Fibroblast of the aortic adventitia (primary cell): ENCODE measurements around the gene BSDC1. TPM values are rescaled to one million over a fixed set of nuclear protein-coding genes. Genes with fewer than 3 reads are reported as not detected.

ENCODE experiments used
- DNase-seq: peaks from one replicate; pipeline ENCODE4 v3.0.0-alpha.2; 2010; ENCODE audit warnings: low read depth
- H3K4me3 ChIP-seq: 2 replicates; pipeline ENCODE4 v1.5.1; 2011; ENCODE audit warnings: low read depth, mild to moderate bottlenecking, control low read depth, low read length, moderate library complexity
- total RNA-seq: library from RNA; depleted of rRNA; stranded (reverse); fragments of >200 nt; gene quantifications from 2 replicates; pipeline ENCODE4 v1.2.3, GENCODE V29; 2012; ENCODE audit warnings: low replicate concordance
- TF ChIP-seq, protein P1 (sequence below): IDR thresholded peaks from 2 replicates; pipeline ENCODE4 v1.5.1; 2011; ENCODE audit warnings: mild to moderate bottlenecking, low read length, control low read depth, inconsistent platforms; ENCODE audit not compliant: insufficient read depth

The BSDC1 gene
- total RNA-seq, 1 donor, result 47.6 TPM

DNA sequence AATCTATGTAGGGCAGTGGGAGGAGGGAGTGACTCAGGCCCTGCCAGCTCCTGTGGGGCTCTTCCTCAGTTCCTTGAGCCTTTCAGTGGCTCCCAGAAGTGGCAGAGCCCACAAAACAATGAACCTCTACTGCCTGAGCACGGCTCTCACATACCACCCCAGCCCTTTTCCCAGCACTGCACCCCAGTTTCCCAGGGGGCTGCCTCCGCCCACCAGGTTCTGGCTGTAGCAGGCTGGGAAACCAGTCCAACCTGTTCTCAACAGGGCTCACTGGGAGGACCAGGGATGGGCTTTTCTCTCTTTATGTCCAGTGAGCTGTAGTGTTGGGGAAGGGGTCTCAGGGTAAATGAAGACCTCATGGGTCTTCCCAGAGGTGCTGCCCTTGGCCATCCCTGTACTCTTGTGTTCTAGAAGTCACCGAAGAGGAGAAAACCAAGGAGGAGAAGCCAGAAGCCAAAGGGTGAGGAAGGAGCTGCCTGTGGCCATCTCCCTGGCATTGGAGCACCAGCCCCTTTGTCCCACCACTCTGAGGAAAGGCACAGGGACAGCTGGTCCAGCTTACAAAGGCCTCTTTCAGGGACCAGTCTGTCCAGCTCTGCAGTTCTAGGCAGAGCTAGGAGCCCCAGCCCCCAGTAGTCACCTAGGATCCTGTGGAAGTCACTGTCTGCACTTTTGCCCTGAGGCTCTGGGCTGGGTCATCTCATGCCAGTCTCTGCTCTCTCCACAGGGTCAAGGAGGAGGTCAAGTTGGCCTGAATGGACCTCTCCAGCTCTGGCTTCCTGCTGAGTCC is 61.8 kb downstream of the BSDC1 start:
- DNase-seq, result no peak
- no peak overlapping the region for H3K4me3 ChIP-seq
- TF ChIP-seq, protein P1, sequence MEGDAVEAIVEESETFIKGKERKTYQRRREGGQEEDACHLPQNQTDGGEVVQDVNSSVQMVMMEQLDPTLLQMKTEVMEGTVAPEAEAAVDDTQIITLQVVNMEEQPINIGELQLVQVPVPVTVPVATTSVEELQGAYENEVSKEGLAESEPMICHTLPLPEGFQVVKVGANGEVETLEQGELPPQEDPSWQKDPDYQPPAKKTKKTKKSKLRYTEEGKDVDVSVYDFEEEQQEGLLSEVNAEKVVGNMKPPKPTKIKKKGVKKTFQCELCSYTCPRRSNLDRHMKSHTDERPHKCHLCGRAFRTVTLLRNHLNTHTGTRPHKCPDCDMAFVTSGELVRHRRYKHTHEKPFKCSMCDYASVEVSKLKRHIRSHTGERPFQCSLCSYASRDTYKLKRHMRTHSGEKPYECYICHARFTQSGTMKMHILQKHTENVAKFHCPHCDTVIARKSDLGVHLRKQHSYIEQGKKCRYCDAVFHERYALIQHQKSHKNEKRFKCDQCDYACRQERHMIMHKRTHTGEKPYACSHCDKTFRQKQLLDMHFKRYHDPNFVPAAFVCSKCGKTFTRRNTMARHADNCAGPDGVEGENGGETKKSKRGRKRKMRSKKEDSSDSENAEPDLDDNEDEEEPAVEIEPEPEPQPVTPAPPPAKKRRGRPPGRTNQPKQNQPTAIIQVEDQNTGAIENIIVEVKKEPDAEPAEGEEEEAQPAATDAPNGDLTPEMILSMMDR, result no peak

GRCh38 chr1:32331549-32331948 is 62.7 kb downstream of the BSDC1 start:
- TF ChIP-seq, protein P1, result no peak
- no peak overlapping the region for H3K4me3 ChIP-seq
- no peak for DNase-seq

- DNase-seq, result no peak
- TF ChIP-seq, protein P1, result no peak
- H3K4me3 ChIP-seq, result no peak overlapping the region
Measured at GRCh38 chr1:32330558-32331151, 63.6 kb downstream of the BSDC1 start.

DNA sequence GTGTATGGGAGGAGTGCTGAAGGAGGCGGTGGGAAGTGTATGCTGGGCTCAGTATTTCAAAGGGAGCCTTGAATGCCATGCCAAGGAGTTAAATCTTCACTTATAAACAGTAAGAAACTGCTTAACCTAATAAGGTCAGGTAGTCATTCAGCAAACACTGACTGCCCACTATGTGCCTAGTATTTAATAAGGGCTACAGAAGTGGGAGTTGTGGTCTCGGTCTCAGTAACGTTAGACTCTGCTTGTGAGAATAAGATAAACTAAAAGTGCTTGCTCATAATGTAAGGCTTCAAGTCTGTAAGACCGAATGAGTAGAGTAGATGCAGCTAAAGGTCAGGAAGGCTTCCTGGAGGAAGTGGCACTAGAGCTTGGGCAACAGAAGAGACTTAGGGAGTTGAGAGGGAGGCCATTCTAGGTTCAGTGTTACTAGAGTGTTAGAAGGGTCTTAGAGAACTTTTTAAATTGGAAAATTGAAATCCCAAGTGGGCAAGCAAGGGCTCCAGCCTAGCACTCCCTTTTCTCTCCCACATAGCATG is 64.2 kb downstream of the BSDC1 start:
- H3K4me3 ChIP-seq, result no peak overlapping the region
- TF ChIP-seq, protein P1, result no peak
- no peak for DNase-seq

- TF ChIP-seq, protein P1, result no peak
- no peak for DNase-seq
- no peak overlapping the region for H3K4me3 ChIP-seq
Measured at GRCh38 chr1:32327204-32327603, 67.0 kb downstream of the BSDC1 start.

DNA sequence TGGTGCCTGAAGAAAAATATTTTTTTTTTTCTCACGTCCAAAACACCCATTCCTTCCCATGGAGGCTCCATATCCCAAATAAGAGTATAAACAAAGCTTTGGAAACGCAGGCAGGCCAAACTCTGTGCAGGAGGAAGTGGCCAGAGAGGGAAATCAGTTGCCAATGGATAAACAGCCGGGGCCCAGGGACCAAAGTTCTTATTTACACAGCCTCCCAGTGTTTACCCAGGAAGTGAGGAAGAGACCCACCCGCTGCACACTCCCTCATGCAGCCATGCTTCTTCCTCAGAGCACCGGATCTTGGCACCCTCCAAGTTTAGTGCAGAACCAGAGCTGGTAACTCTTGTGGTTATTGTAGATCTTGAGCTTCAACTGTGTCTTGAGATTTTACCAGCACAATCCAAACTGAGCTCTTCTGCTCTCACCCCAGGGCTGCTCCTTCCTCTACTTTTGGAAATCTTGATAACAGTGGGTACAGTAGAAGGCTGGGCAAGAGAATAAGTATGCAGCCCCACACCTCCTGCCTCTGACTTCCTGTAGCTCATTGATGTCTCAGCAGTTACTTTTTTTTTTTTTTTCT is 72.4 kb downstream of the BSDC1 start:
- DNase-seq, result no peak
- TF ChIP-seq, protein P1, result no peak
- H3K4me3 ChIP-seq, result no peak overlapping the region
